ENCODE results near the gene ARL6IP6. TPM values are rescaled to one million over a fixed set of nuclear protein-coding genes. Genes with fewer than 3 reads are reported as not detected.
"Not testable (repeated sequence)": the region's sequence is repeated elsewhere in the genome, so short reads cannot be mapped to it uniquely, and the experiment has no call there.

ARL6IP6 gene
- total RNA-seq, 1 experiment from 2014 or later = 38.9 TPM

DNA sequence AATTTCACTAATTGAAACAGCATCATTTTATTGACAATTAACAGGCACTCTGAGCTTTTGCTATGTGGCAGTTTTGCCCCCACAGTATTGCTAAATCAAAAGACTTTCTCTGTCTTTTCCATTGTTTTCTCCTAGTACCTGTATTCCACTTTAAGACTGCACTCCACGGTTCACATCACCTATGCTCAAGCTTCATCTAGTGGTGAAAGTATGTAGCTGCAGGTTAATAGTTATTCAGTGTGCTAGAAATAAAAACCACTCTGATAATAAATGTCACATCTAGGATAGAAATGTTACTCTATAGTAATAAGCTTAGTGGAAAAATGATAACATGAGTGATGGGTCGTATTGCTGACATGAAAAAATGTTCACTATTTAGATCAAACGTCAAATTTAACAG lies 24.6 kb downstream of the ARL6IP6 start:
- Histone ChIP-seq H3K9me3 (ENCODE audit: control insufficient read depth, insufficient read depth, low read depth, low read length) (no peaks in the 10 kb centered on the region), H3K27ac (ENCODE audit: low read length) (no peak overlapping the region), H3K4me3 (ENCODE audit: low read depth in 2 of 2, low read length in 2 of 2) (no peak overlapping the region), H3K27me3 (ENCODE audit: control insufficient read depth, insufficient read depth, low read length) (no peaks in the 10 kb centered on the region), H3K4me1 (ENCODE audit: control insufficient read depth, insufficient read depth, low read length) (no peaks in the 10 kb centered on the region), H3K36me3 (ENCODE audit: control insufficient read depth, insufficient read depth, low read length) (peaks cover 16% of the 10 kb centered on the region)
- TF ChIP-seq, protein P1, sequence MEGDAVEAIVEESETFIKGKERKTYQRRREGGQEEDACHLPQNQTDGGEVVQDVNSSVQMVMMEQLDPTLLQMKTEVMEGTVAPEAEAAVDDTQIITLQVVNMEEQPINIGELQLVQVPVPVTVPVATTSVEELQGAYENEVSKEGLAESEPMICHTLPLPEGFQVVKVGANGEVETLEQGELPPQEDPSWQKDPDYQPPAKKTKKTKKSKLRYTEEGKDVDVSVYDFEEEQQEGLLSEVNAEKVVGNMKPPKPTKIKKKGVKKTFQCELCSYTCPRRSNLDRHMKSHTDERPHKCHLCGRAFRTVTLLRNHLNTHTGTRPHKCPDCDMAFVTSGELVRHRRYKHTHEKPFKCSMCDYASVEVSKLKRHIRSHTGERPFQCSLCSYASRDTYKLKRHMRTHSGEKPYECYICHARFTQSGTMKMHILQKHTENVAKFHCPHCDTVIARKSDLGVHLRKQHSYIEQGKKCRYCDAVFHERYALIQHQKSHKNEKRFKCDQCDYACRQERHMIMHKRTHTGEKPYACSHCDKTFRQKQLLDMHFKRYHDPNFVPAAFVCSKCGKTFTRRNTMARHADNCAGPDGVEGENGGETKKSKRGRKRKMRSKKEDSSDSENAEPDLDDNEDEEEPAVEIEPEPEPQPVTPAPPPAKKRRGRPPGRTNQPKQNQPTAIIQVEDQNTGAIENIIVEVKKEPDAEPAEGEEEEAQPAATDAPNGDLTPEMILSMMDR (IDR thresholded peaks at IDR 0.05) = peak; percentile 51; the same call in 1 of the 2 replicates
- no peak for TF ChIP-seq SIN3A (IDR thresholded peaks at IDR 0.05; ENCODE audit: borderline replicate concordance, insufficient read depth, low read depth, low read length)
- in situ Hi-C loops (cut with HindIII; ENCODE audit: low pct_unique_long_range_greater_than_20kb, low sequenced_read_pairs) = no loop called here
- ATAC-seq = peak; percentile 76; the same call in 1 of the 2 replicates
- ChIA-PET POLR2A (no interaction called here), CTCF (interaction anchor here (0.6 to 1.0 kb wide), 5 partner anchors 27 to 364 kb away, joined by 3 to 11 read pairs (median 8); no protein-coding TSS in a partner anchor)
- no TSS peak for BruUV-seq (replicated peaks)
- DNase-seq (ENCODE audit: low read depth, low spot score) = peak; percentile 5
- intact Hi-C loops (cut with micrococcal nuclease; ENCODE audit: unreplicated experiment) = loop anchor here (5.0 kb wide), 1 partner anchor 774 kb away; no protein-coding TSS in a partner anchor

- in situ Hi-C loops (cut with HindIII; ENCODE audit: low pct_unique_long_range_greater_than_20kb, low sequenced_read_pairs); BruUV-seq (replicated peaks); H3K9me3 ChIP-seq (ENCODE audit: control insufficient read depth, insufficient read depth, low read depth, low read length); H3K27ac ChIP-seq (ENCODE audit: low read length); CTCF ChIA-PET; H3K4me1 ChIP-seq (ENCODE audit: control insufficient read depth, insufficient read depth, low read length); POLR2A ChIA-PET; ATAC-seq; DNase-seq (ENCODE audit: low read depth, low spot score); H3K27me3 ChIP-seq (ENCODE audit: control insufficient read depth, insufficient read depth, low read length); H3K4me3 ChIP-seq (ENCODE audit: low read depth in 2 of 2, low read length in 2 of 2); intact Hi-C loops (cut with micrococcal nuclease; ENCODE audit: unreplicated experiment): not testable (repeated sequence)
- peaks cover 14% of the 10 kb centered on the region for H3K36me3 ChIP-seq (ENCODE audit: control insufficient read depth, insufficient read depth, low read length)
Measured at GRCh38 chr2:152747751-152748150, 29.3 kb downstream of the ARL6IP6 start.

DNA sequence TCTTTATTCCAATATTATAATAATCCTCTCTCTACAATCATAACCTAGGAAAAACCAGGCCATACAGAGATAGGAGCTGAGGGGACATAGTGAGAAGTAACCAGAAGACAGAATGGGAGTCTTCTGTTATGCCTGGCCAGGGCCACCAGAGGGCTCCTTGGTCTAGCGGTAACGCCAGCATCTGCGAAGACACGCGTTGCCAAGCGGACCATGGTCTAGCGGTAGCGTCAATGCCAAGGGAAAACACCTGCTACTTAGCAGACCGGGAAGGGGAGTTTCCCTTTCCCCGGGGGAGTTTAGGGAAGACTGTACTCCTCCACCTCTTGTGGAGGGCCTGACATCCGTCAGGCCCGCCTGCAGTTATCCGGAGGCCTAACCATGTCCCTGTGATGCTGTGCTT lies 36.6 kb downstream of the ARL6IP6 start:
- Histone ChIP-seq H3K9me3 (ENCODE audit: control insufficient read depth, insufficient read depth, low read depth, low read length) (no peaks in the 10 kb centered on the region), H3K27me3 (ENCODE audit: control insufficient read depth, insufficient read depth, low read length) (no peaks in the 10 kb centered on the region), H3K4me3 (ENCODE audit: low read depth in 2 of 2, low read length in 2 of 2) (no peak overlapping the region), H3K36me3 (ENCODE audit: control insufficient read depth, insufficient read depth, low read length) (peaks cover 19% of the 10 kb centered on the region; the same call in 1 of the 2 replicates), H3K4me1 (ENCODE audit: control insufficient read depth, insufficient read depth, low read length) (no peaks in the 10 kb centered on the region), H3K27ac (ENCODE audit: low read length) (no peak overlapping the region)
- BruUV-seq (replicated peaks) = no TSS peak
- ChIA-PET CTCF (no interaction called here), POLR2A (no interaction called here)
- ATAC-seq (no peak), DNase-seq (ENCODE audit: low read depth, low spot score) (peak; percentile 12)
- intact Hi-C loops (cut with micrococcal nuclease; ENCODE audit: unreplicated experiment) = no loop called here
- TF ChIP-seq, protein P1 (IDR thresholded peaks at IDR 0.05) = peak; percentile 59
- TF ChIP-seq TCF7L2 (IDR thresholded peaks at IDR 0.05; ENCODE audit: low read depth, low read length) = no peak
- in situ Hi-C loops (cut with HindIII; ENCODE audit: low pct_unique_long_range_greater_than_20kb, low sequenced_read_pairs) = no loop called here

Measured in Panc1 (cell line).